ENCODE results near the gene FYCO1. TPM values are rescaled to one million over a fixed set of nuclear protein-coding genes. Genes with fewer than 3 reads are reported as not detected.

FYCO1 gene
- total RNA-seq, 1 donor from 2014 or later = 56.2 TPM

GRCh38 chr3:45958321-45958791, 37.3 kb downstream of the FYCO1 start:
- DNase-seq (ENCODE audit: low spot score in 2 of 2) = no peak
- Histone ChIP-seq H3K27ac (no peak overlapping the region), H3K27me3 (no peaks in the 10 kb centered on the region), H3K4me1 (no peaks in the 10 kb centered on the region), H3K36me3 (peaks cover 86 to 96% of the 10 kb centered on the region in 2 donors), H3K4me3 (no peak overlapping the region), H3K9me3 (no peaks in the 10 kb centered on the region)
- intact Hi-C loops (cut with DNase I) = no loop called here
- TF ChIP-seq CTCF (IDR thresholded peaks at IDR 0.05) = no peak

- Histone ChIP-seq H3K4me1 (no peaks in the 10 kb centered on the region), H3K9me3 (no peaks in the 10 kb centered on the region), H3K27ac (no peak overlapping the region), H3K27me3 (no peaks in the 10 kb centered on the region), H3K4me3 (no peak overlapping the region), H3K36me3 (peaks cover 80 to 96% of the 10 kb centered on the region in 2 donors)
- intact Hi-C loops (cut with DNase I) = no loop called here
- TF ChIP-seq CTCF (IDR thresholded peaks at IDR 0.05) = no peak
- DNase-seq (ENCODE audit: low spot score in 2 of 2) = no peak
Measured at GRCh38 chr3:45957586-45957985, 38.0 kb downstream of the FYCO1 start.

- Histone ChIP-seq H3K27me3 (no peaks in the 10 kb centered on the region), H3K9me3 (no peaks in the 10 kb centered on the region), H3K4me3 (no peak overlapping the region), H3K4me1 (no peaks in the 10 kb centered on the region), H3K36me3 (peaks cover 76 to 96% of the 10 kb centered on the region in 2 donors), H3K27ac (no peak overlapping the region)
- TF ChIP-seq CTCF (IDR thresholded peaks at IDR 0.05) = no peak
- intact Hi-C loops (cut with DNase I) = no loop called here
- DNase-seq (ENCODE audit: low spot score in 2 of 2) = no peak
Measured at GRCh38 chr3:45955706-45956105, 39.9 kb downstream of the FYCO1 start.

DNA sequence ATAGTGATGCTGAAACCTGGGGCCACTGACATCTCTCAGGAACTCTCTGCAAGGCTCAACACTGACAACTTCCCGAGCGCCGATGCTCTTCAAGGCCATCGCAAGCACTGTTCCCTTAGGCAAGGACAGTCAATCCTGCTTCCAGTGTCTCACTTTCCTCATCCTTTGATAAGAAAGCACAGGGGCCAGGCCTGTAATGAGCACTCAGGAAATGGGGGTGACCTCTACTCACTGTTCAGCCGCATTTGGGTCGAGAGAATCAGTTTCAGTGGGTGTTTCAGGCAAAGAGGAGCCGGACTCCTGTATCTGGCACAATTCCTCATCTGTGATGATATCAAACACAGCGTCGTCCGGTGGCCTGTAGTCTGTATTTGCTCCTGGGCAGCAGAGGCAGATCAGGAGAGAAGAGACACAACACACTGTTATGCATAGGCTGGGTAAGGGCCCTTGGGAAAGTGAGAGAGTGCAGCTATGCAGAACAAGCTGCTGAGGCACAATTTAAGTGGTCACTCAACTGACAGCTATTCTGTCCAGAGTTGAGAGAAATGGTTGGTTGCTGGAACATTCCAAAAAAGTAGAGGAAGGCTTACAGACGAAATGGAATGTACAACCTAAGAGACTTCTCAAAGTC, 40.5 kb downstream of the FYCO1 start:
- no peak for DNase-seq (ENCODE audit: low spot score in 2 of 2)
- TF ChIP-seq CTCF (IDR thresholded peaks at IDR 0.05) = no peak
- H3K9me3 ChIP-seq = no peaks in the 10 kb centered on the region
- peaks cover 75 to 96% of the 10 kb centered on the region in 2 donors for H3K36me3 ChIP-seq
- intact Hi-C loops (cut with DNase I) = no loop called here
- no peaks in the 10 kb centered on the region for H3K27me3 ChIP-seq
- H3K27ac ChIP-seq = no peak overlapping the region
- H3K4me1 ChIP-seq = no peaks in the 10 kb centered on the region
- H3K4me3 ChIP-seq = no peak overlapping the region

DNA sequence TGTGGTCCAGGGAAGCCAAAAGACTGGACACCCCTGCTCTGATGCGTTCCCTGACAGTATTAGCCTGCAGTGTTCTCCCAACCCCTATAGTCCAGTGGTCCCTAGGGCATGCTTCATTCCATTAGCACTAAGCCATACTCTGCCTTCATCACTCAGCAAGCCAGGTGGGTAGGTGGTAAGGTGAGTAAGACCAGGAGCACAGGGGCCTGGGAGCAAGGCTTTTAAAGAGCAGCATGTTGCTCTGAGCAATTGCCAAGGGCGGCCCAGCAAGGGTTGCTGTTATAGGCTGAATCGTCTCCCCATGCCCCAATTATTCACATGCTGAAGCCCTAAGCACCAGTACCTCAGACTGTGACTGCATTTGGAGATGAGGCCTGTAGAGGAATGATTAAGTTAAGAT, 41.3 kb downstream of the FYCO1 start:
- H3K27ac ChIP-seq = no peak overlapping the region
- intact Hi-C loops (cut with DNase I) = no loop called here
- no peaks in the 10 kb centered on the region for H3K27me3 ChIP-seq
- H3K9me3 ChIP-seq = no peaks in the 10 kb centered on the region
- no peak for DNase-seq (ENCODE audit: low spot score in 2 of 2)
- H3K4me1 ChIP-seq = no peaks in the 10 kb centered on the region
- H3K4me3 ChIP-seq = no peak overlapping the region
- H3K36me3 ChIP-seq = peaks cover 71 to 96% of the 10 kb centered on the region in 2 donors
- TF ChIP-seq CTCF (IDR thresholded peaks at IDR 0.05) = no peak
